Fibroblast of skin of scalp (primary cell): ENCODE results near the gene C11orf65. TPM values are rescaled to one million over a fixed set of nuclear protein-coding genes. Genes with fewer than 3 reads are reported as not detected.
A peak's percentile ranks its signal among the peaks of the same experiment; 100 is the strongest.

Experiments used
- DNase-seq: peaks from one replicate; pipeline ENCODE4 v3.0.0-alpha.2; 2013
- polyA plus RNA-seq, 2 experiments: library from polyadenylated mRNA; unstranded; fragments of 120-200 nt; gene quantifications; one replicate each; pipeline ENCODE4 v1.2.1, GENCODE V29; 2013; ENCODE audit not compliant: insufficient read length in 2 of 2

C11orf65 gene
- 0.23 TPM for polyA plus RNA-seq (2013, experiment 1 of 2; ENCODE audit: insufficient read length)
- 0.38 TPM for polyA plus RNA-seq (2013, experiment 2 of 2; ENCODE audit: insufficient read length)

GRCh38 chr11:108467091-108467823, at the start of gene C11orf65:
C11orf65 (minus strand) TSS chr11:108467529; CDS start chr11:108461559, 5,970 bp downstream.
- DNase-seq, result peak; percentile 98

GRCh38 chr11:108516125-108516524, 48.8 kb upstream of the C11orf65 start:
- no peak for DNase-seq

- peak; percentile 45 for DNase-seq
Measured at GRCh38 chr11:108512708-108513107, 45.4 kb upstream of the C11orf65 start.

GRCh38 chr11:108511851-108512474, 44.6 kb upstream of the C11orf65 start:
- DNase-seq, result peak; percentile 90

- no peak for DNase-seq
Measured at GRCh38 chr11:108508653-108509593, 41.6 kb upstream of the C11orf65 start.

GRCh38 chr11:108501396-108501795, 34.1 kb upstream of the C11orf65 start:
- DNase-seq, result no peak

- DNase-seq, result no peak
Measured at GRCh38 chr11:108500721-108501120, 33.4 kb upstream of the C11orf65 start.

GRCh38 chr11:108500169-108500568, 32.8 kb upstream of the C11orf65 start:
- no peak for DNase-seq

- DNase-seq, result no peak
Measured at GRCh38 chr11:108498816-108499408, 31.6 kb upstream of the C11orf65 start.

- peak; percentile 70 for DNase-seq
Measured at GRCh38 chr11:108498046-108498815, 30.9 kb upstream of the C11orf65 start, which contains the start of gene POGLUT3. POGLUT3 (minus strand) TSS chr11:108498384; CDS start chr11:108498366, 18 bp downstream.

- peak; percentile 98 for DNase-seq
Measured at GRCh38 chr11:108497317-108498045, 30.2 kb upstream of the C11orf65 start.

GRCh38 chr11:108496643-108497256, 29.4 kb upstream of the C11orf65 start:
- DNase-seq, result no peak

- no peak for DNase-seq
Measured at GRCh38 chr11:108495326-108495725, 28.0 kb upstream of the C11orf65 start.

GRCh38 chr11:108494182-108494581, 26.9 kb upstream of the C11orf65 start:
- no peak for DNase-seq

GRCh38 chr11:108491936-108492335, 24.6 kb upstream of the C11orf65 start:
- no peak for DNase-seq

GRCh38 chr11:108486828-108487227, 19.5 kb upstream of the C11orf65 start:
- no peak for DNase-seq

GRCh38 chr11:108486331-108486730, 19.0 kb upstream of the C11orf65 start:
- DNase-seq, result no peak

GRCh38 chr11:108483163-108483562, 15.8 kb upstream of the C11orf65 start:
- no peak for DNase-seq

GRCh38 chr11:108474664-108475463, 7.5 kb upstream of the C11orf65 start:
- DNase-seq, result no peak
